Activated CD4-positive, alpha-beta memory T cell treated with anti-CD3 and anti-CD28 coated beads, Interleukin-2, amount 10 ng/mL, durations not matched to agents 7 days and 5 days (primary cell): ENCODE measurements around the gene NACAD. TPM values are rescaled to one million over a fixed set of nuclear protein-coding genes. Genes with fewer than 3 reads are reported as not detected.

ENCODE experiments used
- CTCF ChIA-PET: fragments of 350-600 bp; sonication (Branson Sonifier 250); formaldehyde crosslinking; loops from one replicate; lab custom pipeline; 2021; ENCODE audit warnings: antibody characterized with exemption, inconsistent platforms; lab: Charles Lee
- POLR2A ChIA-PET: fragments of 350-600 bp; sonication (Branson Sonifier 250); formaldehyde crosslinking; loops from one replicate; lab custom pipeline; 2021; ENCODE audit warnings: antibody characterized with exemption; lab: Charles Lee
- DNase-seq: peaks from one replicate; pipeline ENCODE4 v3.0.0-alpha.2; 2020
- H3K27ac Mint-ChIP-seq: one replicate; pipeline ENCODE4 v1.8.0; 2021; ENCODE audit warnings: mild to moderate bottlenecking, mixed read lengths
- H3K27me3 Mint-ChIP-seq: one replicate; pipeline ENCODE4 v1.8.0; 2021; ENCODE audit warnings: mixed read lengths
- H3K36me3 Mint-ChIP-seq: one replicate; pipeline ENCODE4 v1.8.0; 2021; ENCODE audit warnings: low read depth, mixed read lengths
- H3K4me1 Mint-ChIP-seq: one replicate; pipeline ENCODE4 v1.8.0; 2021; ENCODE audit warnings: mixed read lengths
- H3K4me3 Mint-ChIP-seq: one replicate; pipeline ENCODE4 v1.8.0; 2021; ENCODE audit warnings: mild to moderate bottlenecking, mixed read lengths
- H3K9me3 Mint-ChIP-seq: one replicate; pipeline ENCODE4 v1.8.0; 2021; ENCODE audit warnings: mixed read lengths
- total RNA-seq, 2 experiments: library from RNA; stranded (reverse); gene quantifications; one replicate each; pipeline ENCODE4 v1.2.3, GENCODE V29; 2021

NACAD gene
- total RNA-seq, 2 experiments from 2014 or later = 0.60 TPM; not detected in 1

- Mint-ChIP-seq H3K9me3 (no peaks in the 10 kb centered on the region), H3K36me3 (peaks cover 23% of the 10 kb centered on the region), H3K4me3 (peak overlapping the region; percentile 90), H3K27ac (peak overlapping the region; percentile 89), H3K27me3 (peaks cover 12% of the 10 kb centered on the region), H3K4me1 (peaks cover 41% of the 10 kb centered on the region)
- ChIA-PET POLR2A (interaction anchor here (1.2 to 6.7 kb wide), 8 partner anchors 10 to 133 kb away, joined by 4 to 149 read pairs (median 23); partner anchors contain the start of genes MYO1G and NACAD), CTCF (interaction anchor here (1.2 to 11.1 kb wide), 4 partner anchors 9 to 227 kb away, joined by 3 to 76 read pairs (median 21); partner anchors contain the start of gene PURB)
- DNase-seq = no peak
Observed at GRCh38 chr7:45112648-45113047, 23.9 kb upstream of the NACAD start.

GRCh38 chr7:45111298-45112223 is 22.8 kb upstream of the NACAD start, which contains the start of gene TBRG4:
TBRG4 (minus strand) TSS chr7:45111697; CDS start chr7:45109237, 2,460 bp downstream.
- Mint-ChIP-seq H3K4me3 (peak within 1 kb of the TSS; percentile 90), H3K4me1 (peaks cover 50% of the 10 kb centered on the region), H3K27me3 (peaks cover 10% of the 10 kb centered on the region), H3K27ac (peak within 1 kb of the TSS; percentile 89), H3K36me3 (peaks cover 34% of the 10 kb centered on the region), H3K9me3 (no peaks in the 10 kb centered on the region)
- DNase-seq = peak; percentile 96
- ChIA-PET POLR2A (interaction anchor here (0.6 to 6.7 kb wide), 38 partner anchors 8 to 989 kb away, joined by 3 to 149 read pairs (median 4); partner anchors contain the start of genes CCM2, DDX56, MYO1G and NACAD), CTCF (interaction anchor here (1.0 to 11.1 kb wide), 7 partner anchors 11 to 263 kb away, joined by 3 to 76 read pairs (median 4); partner anchors contain the start of genes H2AZ2 and PURB)

- no peaks in the 10 kb centered on the region for H3K9me3 Mint-ChIP-seq
- H3K36me3 Mint-ChIP-seq = peaks cover 50% of the 10 kb centered on the region
Observed at GRCh38 chr7:45108863-45109262, 20.1 kb upstream of the NACAD start.

DNA sequence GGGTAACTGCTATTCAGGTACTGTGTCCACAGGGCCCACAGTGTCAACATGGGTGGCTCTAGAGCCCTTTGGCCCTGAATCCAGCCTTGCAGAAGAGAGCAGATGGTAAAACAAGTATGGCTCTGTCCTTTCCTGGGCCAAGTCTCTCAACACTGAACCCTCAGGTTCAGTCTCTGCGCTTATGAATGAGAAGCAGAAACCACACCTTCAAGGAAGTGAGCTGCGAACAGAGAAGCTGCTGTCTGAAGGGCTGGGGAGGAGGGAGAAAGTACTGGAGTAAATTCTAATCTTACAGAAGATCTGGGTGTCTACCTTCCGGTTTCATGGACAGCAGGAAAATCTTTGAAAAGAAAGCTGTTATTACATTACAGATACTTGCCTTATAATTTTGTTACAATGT is 18.6 kb upstream of the NACAD start:
- H3K36me3 Mint-ChIP-seq = peaks cover 61% of the 10 kb centered on the region
- H3K27me3 Mint-ChIP-seq = no peaks in the 10 kb centered on the region
- ChIA-PET POLR2A (interaction anchor here (1.0 to 1.2 kb wide), 2 partner anchors 17 to 29 kb away, joined by 3 to 5 read pairs; no protein-coding TSS in a partner anchor), CTCF (interaction anchor here (11.1 kb wide), 1 partner anchor 28 kb away, joined by 76 read pairs; no protein-coding TSS in a partner anchor)
- no peaks in the 10 kb centered on the region for H3K9me3 Mint-ChIP-seq
- DNase-seq = no peak
- H3K4me3 Mint-ChIP-seq = no peak overlapping the region
- peak overlapping the region; percentile 32 for H3K27ac Mint-ChIP-seq
- peaks cover 41% of the 10 kb centered on the region for H3K4me1 Mint-ChIP-seq

More at GRCh38 chr7:45108863-45109262, 20.1 kb upstream of the NACAD start:
- Mint-ChIP-seq H3K27me3 (peaks cover 3% of the 10 kb centered on the region), H3K4me1 (peaks cover 48% of the 10 kb centered on the region), H3K27ac (peak overlapping the region; percentile 64), H3K4me3 (peak overlapping the region; percentile 52)
- no peak for DNase-seq
- POLR2A ChIA-PET = interaction anchor here (0.8 to 6.7 kb wide), 4 partner anchors 14 to 136 kb away, joined by 3 to 149 read pairs (median 36); partner anchors contain the start of gene MYO1G
- CTCF ChIA-PET = interaction anchor here (11.1 kb wide), 1 partner anchor 27 kb away, joined by 76 read pairs; no protein-coding TSS in a partner anchor

- ChIA-PET CTCF (interaction anchor here (11.1 kb wide), 1 partner anchor 29 kb away, joined by 76 read pairs; no protein-coding TSS in a partner anchor), POLR2A (interaction anchor here (0.8 to 1.2 kb wide), 3 partner anchors 17 to 151 kb away, joined by 3 to 5 read pairs (median 3); no protein-coding TSS in a partner anchor)
- no peak overlapping the region for H3K4me3 Mint-ChIP-seq
- H3K4me1 Mint-ChIP-seq = peaks cover 40% of the 10 kb centered on the region
- DNase-seq = no peak
- H3K27ac Mint-ChIP-seq = no peak overlapping the region
- peaks cover 64% of the 10 kb centered on the region for H3K36me3 Mint-ChIP-seq
- H3K27me3 Mint-ChIP-seq = no peaks in the 10 kb centered on the region
- no peaks in the 10 kb centered on the region for H3K9me3 Mint-ChIP-seq
Observed at GRCh38 chr7:45106820-45107219, 18.1 kb upstream of the NACAD start.

GRCh38 chr7:45105588-45106188 is 16.9 kb upstream of the NACAD start:
- Mint-ChIP-seq H3K27me3 (no peaks in the 10 kb centered on the region), H3K4me1 (peaks cover 36% of the 10 kb centered on the region), H3K4me3 (no peak overlapping the region), H3K9me3 (no peaks in the 10 kb centered on the region), H3K27ac (no peak overlapping the region), H3K36me3 (peaks cover 66% of the 10 kb centered on the region)
- ChIA-PET CTCF (interaction anchor here (0.7 kb wide), 1 partner anchor 30 kb away, joined by 3 read pairs; no protein-coding TSS in a partner anchor), POLR2A (interaction anchor here (0.8 kb wide), 1 partner anchor 149 kb away, joined by 3 read pairs; no protein-coding TSS in a partner anchor)
- no peak for DNase-seq

DNA sequence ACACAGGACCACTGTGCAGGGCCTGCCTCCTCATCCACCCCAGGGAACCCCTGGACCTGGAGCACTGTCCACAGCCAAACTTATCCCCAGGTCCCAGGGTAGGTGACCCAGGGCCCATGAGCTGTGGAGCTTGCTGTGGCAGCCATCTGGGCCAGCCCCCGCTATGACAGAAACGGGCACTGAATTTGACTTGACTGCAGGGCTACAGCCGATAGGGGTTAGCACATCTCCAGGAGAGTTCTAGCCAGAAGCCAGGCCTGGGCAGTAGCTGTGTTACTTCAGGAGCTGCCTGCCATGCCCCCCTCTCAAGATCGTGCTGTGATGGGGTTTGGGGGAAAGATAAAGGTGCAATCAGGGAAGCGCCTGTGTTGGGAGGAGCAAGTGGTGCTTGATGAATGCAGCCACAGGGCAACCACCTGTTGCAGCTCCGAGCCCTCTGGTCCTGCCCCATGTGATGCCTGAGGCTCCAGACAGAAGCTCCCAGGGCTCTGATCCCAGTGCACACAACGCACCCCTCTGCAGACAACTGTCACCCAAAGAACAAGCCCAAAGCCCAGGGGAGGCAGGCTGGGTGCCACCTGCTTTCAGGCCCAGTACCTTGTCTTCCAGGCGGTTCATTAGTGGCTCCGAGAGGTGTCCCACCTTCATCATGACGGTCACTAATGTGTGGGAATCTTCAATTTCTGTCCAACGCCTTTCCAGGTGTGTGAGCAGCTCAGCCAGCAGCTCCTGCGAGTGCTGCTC is 16.2 kb upstream of the NACAD start:
- Mint-ChIP-seq H3K27me3 (no peaks in the 10 kb centered on the region), H3K4me1 (peaks cover 31% of the 10 kb centered on the region), H3K9me3 (no peaks in the 10 kb centered on the region), H3K4me3 (no peak overlapping the region), H3K27ac (no peak overlapping the region), H3K36me3 (peaks cover 69% of the 10 kb centered on the region)
- CTCF ChIA-PET = interaction anchor here (0.7 to 1.0 kb wide), 2 partner anchors 31 kb away, joined by 3 to 4 read pairs; no protein-coding TSS in a partner anchor
- DNase-seq = no peak
- POLR2A ChIA-PET = interaction anchor here (0.6 kb wide), 1 partner anchor 94 kb away, joined by 3 read pairs; no protein-coding TSS in a partner anchor

- CTCF ChIA-PET = interaction anchor here (1.0 kb wide), 1 partner anchor 32 kb away, joined by 4 read pairs; no protein-coding TSS in a partner anchor
- no peak overlapping the region for H3K27ac Mint-ChIP-seq
- peaks cover 27% of the 10 kb centered on the region for H3K4me1 Mint-ChIP-seq
- H3K9me3 Mint-ChIP-seq = no peaks in the 10 kb centered on the region
- POLR2A ChIA-PET = interaction anchor here (0.6 to 0.9 kb wide), 3 partner anchors 7 to 93 kb away, joined by 3 read pairs; partner anchors contain the start of gene TBRG4
- no peak for DNase-seq
- H3K36me3 Mint-ChIP-seq = peaks cover 73% of the 10 kb centered on the region
- no peak overlapping the region for H3K4me3 Mint-ChIP-seq
- H3K27me3 Mint-ChIP-seq = no peaks in the 10 kb centered on the region
Observed at GRCh38 chr7:45103958-45104843, 15.4 kb upstream of the NACAD start.

DNA sequence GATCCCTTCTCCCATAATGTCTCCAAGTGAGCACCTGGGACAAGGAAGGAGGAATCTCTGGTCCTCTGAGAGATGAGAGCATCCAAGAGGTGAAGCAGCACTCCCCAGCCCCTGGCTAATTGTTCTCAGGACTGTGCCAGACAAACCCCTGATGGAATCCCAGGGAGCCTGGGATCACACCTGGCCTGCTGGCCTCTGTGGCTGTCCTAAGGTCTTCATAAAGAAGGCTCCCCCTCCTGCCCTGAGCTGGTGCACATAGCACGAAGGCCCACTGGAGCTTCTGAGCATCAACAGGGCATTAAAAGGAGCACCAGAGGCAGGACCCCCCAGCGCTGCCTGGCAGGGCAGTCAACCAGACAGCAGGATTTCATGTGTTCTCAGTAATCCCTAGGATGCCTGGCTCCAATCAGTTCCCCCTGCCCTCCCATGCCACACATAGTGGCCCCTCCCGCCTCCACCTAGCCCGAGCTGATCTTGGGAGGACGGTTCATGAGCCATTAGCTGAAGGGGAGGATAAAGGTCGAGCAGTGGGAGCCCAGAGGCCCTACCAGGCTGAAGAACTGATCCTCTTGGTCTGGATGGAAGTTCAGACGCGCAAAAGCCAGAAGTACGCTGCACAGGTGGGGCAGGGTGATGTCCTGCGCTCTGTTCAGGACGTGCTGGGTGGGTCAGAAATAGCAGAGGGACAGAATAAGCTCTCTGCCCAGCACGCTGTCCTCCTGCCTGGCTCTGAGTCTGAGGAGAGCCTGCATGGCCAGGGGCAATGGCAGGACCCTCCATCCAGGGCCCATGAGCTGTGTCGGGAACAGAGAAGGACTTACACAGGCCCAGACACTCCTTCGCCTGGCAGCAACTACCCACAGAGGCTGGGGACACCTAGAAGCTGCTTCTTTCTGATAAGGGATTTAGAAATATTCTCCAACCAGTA is 14.3 kb upstream of the NACAD start:
- Mint-ChIP-seq H3K36me3 (peaks cover 65% of the 10 kb centered on the region), H3K4me1 (peaks cover 16% of the 10 kb centered on the region), H3K4me3 (no peak overlapping the region), H3K9me3 (no peaks in the 10 kb centered on the region), H3K27me3 (no peaks in the 10 kb centered on the region), H3K27ac (no peak overlapping the region)
- ChIA-PET CTCF (no interaction called here), POLR2A (interaction anchor here (0.9 kb wide), 2 partner anchors 9 to 32 kb away, joined by 3 read pairs; partner anchors contain the start of gene TBRG4)
- no peak for DNase-seq

DNA sequence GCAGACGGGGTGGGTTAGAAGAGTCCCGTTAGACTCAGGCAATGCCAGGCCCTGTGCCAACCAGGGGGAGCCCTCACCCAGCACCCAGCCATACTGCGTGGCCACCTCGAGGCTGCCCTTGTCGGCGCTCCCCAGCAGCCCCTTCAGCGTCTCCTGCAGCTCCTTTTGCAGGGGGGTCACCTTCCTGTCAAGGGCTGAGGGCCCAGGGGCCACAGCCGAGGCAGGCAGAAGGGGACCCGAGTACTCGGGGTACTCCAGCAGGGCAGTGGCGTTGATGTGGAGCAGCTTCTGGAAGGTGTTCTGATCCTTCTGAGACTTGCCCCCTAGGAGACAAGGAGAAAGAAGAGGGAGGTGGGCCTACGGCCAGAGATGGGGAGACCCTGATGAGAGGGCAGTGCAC is 13.0 kb upstream of the NACAD start:
- Mint-ChIP-seq H3K27me3 (no peaks in the 10 kb centered on the region), H3K9me3 (no peaks in the 10 kb centered on the region), H3K36me3 (peaks cover 52% of the 10 kb centered on the region), H3K4me3 (no peak overlapping the region), H3K27ac (no peak overlapping the region), H3K4me1 (peaks cover 3% of the 10 kb centered on the region)
- no peak for DNase-seq
- POLR2A ChIA-PET = no interaction called here
- CTCF ChIA-PET = interaction anchor here (1.0 kb wide), 1 partner anchor 128 kb away, joined by 3 read pairs; no protein-coding TSS in a partner anchor
